Omental fat pad (tissue), 4 donors: Measurements from ENCODE around the gene ADCY2. TPM values are rescaled to one million over a fixed set of nuclear protein-coding genes. Genes with fewer than 3 reads are reported as not detected.

Experiments
- ATAC-seq: fragments of 150-250 bp; one replicate; pipeline ENCODE4 v1.9.1; 2016; ENCODE audit warnings: mild to moderate bottlenecking, moderate library complexity; ENCODE audit not compliant: low FRiP score
- DNase-seq: peaks from one replicate; pipeline ENCODE4 v3.0.0-alpha.2; 2019; ENCODE audit warnings: low spot score
- CTCF ChIP-seq, 3 donors: fragments of 450-650 bp; IDR thresholded peaks; one replicate each; pipeline ENCODE4 v1.5.1; 2016 to 2017; ENCODE audit warnings: antibody characterized with exemption in 3 of 3, mild to moderate bottlenecking in 3 of 3, moderate library complexity in 2 of 3
- total RNA-seq, 4 donors: library from RNA; depleted of rRNA; stranded (reverse); fragments of >200 nt; gene quantifications; one replicate each; pipeline ENCODE4 v1.1.0, GENCODE V29; 2016

Gene ADCY2
- total RNA-seq, 4 donors from 2014 or later = 1.1 to 2.4 (median 1.7) TPM

- DNase-seq = no peak
- no peak for ATAC-seq
- no peak for TF ChIP-seq CTCF (IDR thresholded peaks at IDR 0.05)
Measured at GRCh38 chr5:7537573-7537972, 141.6 kb downstream of the ADCY2 start.

GRCh38 chr5:7539571-7539970 is 143.6 kb downstream of the ADCY2 start:
- DNase-seq = no peak
- ATAC-seq = no peak
- TF ChIP-seq CTCF (IDR thresholded peaks at IDR 0.05) = no peak

GRCh38 chr5:7540736-7541485 is 145.0 kb downstream of the ADCY2 start:
- DNase-seq (no peak), ATAC-seq (no peak)

GRCh38 chr5:7541898-7542297 is 146.0 kb downstream of the ADCY2 start:
- no peak for TF ChIP-seq CTCF (IDR thresholded peaks at IDR 0.05)
- ATAC-seq (no peak), DNase-seq (no peak)

More at GRCh38 chr5:7540736-7541485, 145.0 kb downstream of the ADCY2 start:
- TF ChIP-seq CTCF (IDR thresholded peaks at IDR 0.05) = no peak

GRCh38 chr5:7546555-7546954 is 150.6 kb downstream of the ADCY2 start:
- TF ChIP-seq CTCF (IDR thresholded peaks at IDR 0.05) = no peak
- ATAC-seq = no peak
- no peak for DNase-seq

GRCh38 chr5:7548596-7548995 is 152.7 kb downstream of the ADCY2 start:
- ATAC-seq (no peak), DNase-seq (no peak)
- no peak for TF ChIP-seq CTCF (IDR thresholded peaks at IDR 0.05)

GRCh38 chr5:7565559-7565958 is 169.6 kb downstream of the ADCY2 start:
- no peak for DNase-seq
- no peak for TF ChIP-seq CTCF (IDR thresholded peaks at IDR 0.05)
- no peak for ATAC-seq
